ENCODE data around the gene TMEM150B. TPM values are rescaled to one million over a fixed set of nuclear protein-coding genes. Genes with fewer than 3 reads are reported as not detected.

Gene TMEM150B
- total RNA-seq, 1 donor from 2014 or later = not detected

GRCh38 chr19:55270172-55270942 is 54.8 kb downstream of the TMEM150B start:
- Histone ChIP-seq H3K36me3 (peaks cover 0 to 42% of the 10 kb centered on the region in 2 donors), H3K27me3 (no peaks in the 10 kb centered on the region), H3K27ac (no peak overlapping the region), H3K4me3 (no peak overlapping the region), H3K4me1 (no peaks in the 10 kb centered on the region), H3K9me3 (no peaks in the 10 kb centered on the region)
- TF ChIP-seq CTCF (IDR thresholded peaks at IDR 0.05) (no peak), POLR2A (IDR thresholded peaks at IDR 0.05) (no peak)
- DNase-seq (ENCODE audit: extremely low spot score in 2 of 2) = no peak
- intact Hi-C loops (cut with DNase I) = no loop called here

- H3K27ac ChIP-seq = no peak overlapping the region
- no peaks in the 10 kb centered on the region for H3K27me3 ChIP-seq
- H3K36me3 ChIP-seq = peaks cover 0 to 32% of the 10 kb centered on the region in 2 donors
- no peak for DNase-seq (ENCODE audit: extremely low spot score in 2 of 2)
- no peak for TF ChIP-seq POLR2AphosphoS5 (IDR thresholded peaks at IDR 0.05; ENCODE audit: insufficient read depth in 1 of 2, low read depth in 1 of 2)
- TF ChIP-seq CTCF (IDR thresholded peaks at IDR 0.05) = no peak
- no peak for TF ChIP-seq POLR2A (IDR thresholded peaks at IDR 0.05)
- intact Hi-C loops (cut with DNase I) = no loop called here
- H3K4me3 ChIP-seq = no peak overlapping the region
- no peaks in the 10 kb centered on the region for H3K9me3 ChIP-seq
- H3K4me1 ChIP-seq = no peaks in the 10 kb centered on the region
Observed at GRCh38 chr19:55269299-55269698, 55.8 kb downstream of the TMEM150B start.

- no peak for DNase-seq (ENCODE audit: extremely low spot score in 2 of 2)
- H3K4me3 ChIP-seq = no peak overlapping the region
- intact Hi-C loops (cut with DNase I) = no loop called here
- H3K27ac ChIP-seq = no peak overlapping the region
- no peaks in the 10 kb centered on the region for H3K4me1 ChIP-seq
- no peaks in the 10 kb centered on the region for H3K27me3 ChIP-seq
- no peak for TF ChIP-seq POLR2AphosphoS5 (IDR thresholded peaks at IDR 0.05; ENCODE audit: insufficient read depth in 1 of 2, low read depth in 1 of 2)
- no peak for TF ChIP-seq CTCF (IDR thresholded peaks at IDR 0.05)
- TF ChIP-seq POLR2A (IDR thresholded peaks at IDR 0.05) = no peak
- peaks cover 0 to 12% of the 10 kb centered on the region in 2 donors for H3K36me3 ChIP-seq
- no peaks in the 10 kb centered on the region for H3K9me3 ChIP-seq
Observed at GRCh38 chr19:55266840-55267239, 58.3 kb downstream of the TMEM150B start.

GRCh38 chr19:55266404-55266803 is 58.7 kb downstream of the TMEM150B start:
- intact Hi-C loops (cut with DNase I) = no loop called here
- H3K27me3 ChIP-seq = no peaks in the 10 kb centered on the region
- H3K36me3 ChIP-seq = peaks cover 0 to 8% of the 10 kb centered on the region in 2 donors
- H3K9me3 ChIP-seq = no peaks in the 10 kb centered on the region
- H3K27ac ChIP-seq = no peak overlapping the region
- H3K4me1 ChIP-seq = no peaks in the 10 kb centered on the region
- TF ChIP-seq POLR2AphosphoS5 (IDR thresholded peaks at IDR 0.05; ENCODE audit: insufficient read depth in 1 of 2, low read depth in 1 of 2) = no peak
- no peak for TF ChIP-seq CTCF (IDR thresholded peaks at IDR 0.05)
- no peak for TF ChIP-seq POLR2A (IDR thresholded peaks at IDR 0.05)
- no peak for DNase-seq (ENCODE audit: extremely low spot score in 2 of 2)
- no peak overlapping the region for H3K4me3 ChIP-seq

- intact Hi-C loops (cut with DNase I) = no loop called here
- Histone ChIP-seq H3K36me3 (peaks cover 0 to 4% of the 10 kb centered on the region in 2 donors), H3K27me3 (no peaks in the 10 kb centered on the region), H3K9me3 (no peaks in the 10 kb centered on the region), H3K4me1 (no peaks in the 10 kb centered on the region), H3K27ac (no peak overlapping the region), H3K4me3 (no peak overlapping the region)
- no peak for DNase-seq (ENCODE audit: extremely low spot score in 2 of 2)
- TF ChIP-seq CTCF (IDR thresholded peaks at IDR 0.05) = no peak
- TF ChIP-seq POLR2A (IDR thresholded peaks at IDR 0.05) = no peak
- TF ChIP-seq POLR2AphosphoS5 (IDR thresholded peaks at IDR 0.05; ENCODE audit: insufficient read depth in 1 of 2, low read depth in 1 of 2) = no peak
Observed at GRCh38 chr19:55265723-55266386, 59.3 kb downstream of the TMEM150B start.
